Lung microvascular endothelial cell (primary cell): ENCODE results near the gene R3HDML. TPM values are rescaled to one million over a fixed set of nuclear protein-coding genes. Genes with fewer than 3 reads are reported as not detected.

Source experiments
- DNase-seq, 2 donors: peaks; one replicate each; pipeline versions ENCODE4 v3.0.0 to v3.0.0-alpha.2; 2010; ENCODE audit warnings: low read depth in 2 of 2
- total RNA-seq: library from RNA; depleted of rRNA; stranded (reverse); fragments of >200 nt; gene quantifications from 2 replicates; pipeline ENCODE4 v1.2.1, GENCODE V29; 2014

Gene R3HDML
- total RNA-seq, 1 donor from 2014 or later = not detected

DNA sequence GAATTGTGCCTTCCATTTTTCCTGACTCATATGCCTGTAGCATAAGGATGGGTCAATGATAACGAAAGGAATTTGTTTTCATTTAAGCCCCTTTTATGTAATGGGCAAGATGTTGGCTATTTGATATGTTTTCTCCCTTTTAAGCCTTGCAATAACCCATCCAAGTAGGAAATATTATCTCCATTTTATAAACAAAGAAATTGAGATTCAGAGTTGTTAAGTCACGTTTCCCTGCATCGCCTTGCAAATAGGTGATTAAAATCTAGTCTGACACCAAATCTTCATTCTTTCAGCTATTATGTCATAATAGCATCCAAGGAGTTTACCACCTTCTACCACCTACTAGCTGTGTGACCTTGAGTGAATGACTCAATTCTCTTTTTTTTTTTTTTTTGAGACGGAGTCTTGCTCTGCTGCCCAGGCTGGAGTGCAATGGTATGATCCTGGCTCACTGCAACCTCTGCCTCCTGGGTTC, 25.7 kb downstream of the R3HDML start:
- DNase-seq = no peak

DNA sequence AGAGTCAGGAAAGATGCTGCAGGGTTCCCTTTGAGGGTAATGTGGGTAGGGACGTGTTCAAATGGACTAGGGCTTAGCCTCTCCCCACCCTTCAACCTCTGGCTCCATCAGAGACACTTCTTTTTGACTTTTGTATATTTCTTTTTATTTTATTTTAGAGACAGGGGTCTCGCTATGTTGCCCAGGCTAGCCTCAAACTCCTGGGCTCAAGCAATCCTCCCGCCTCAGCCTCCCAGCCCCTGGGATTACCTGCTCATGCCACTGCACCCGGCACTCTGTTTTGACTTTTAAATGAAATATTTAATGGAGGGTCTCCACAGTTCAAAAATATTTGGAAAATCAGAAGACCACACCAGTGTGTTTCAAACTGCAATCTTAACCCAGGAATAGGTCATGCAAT, 27.2 kb downstream of the R3HDML start:
- no peak for DNase-seq

DNA sequence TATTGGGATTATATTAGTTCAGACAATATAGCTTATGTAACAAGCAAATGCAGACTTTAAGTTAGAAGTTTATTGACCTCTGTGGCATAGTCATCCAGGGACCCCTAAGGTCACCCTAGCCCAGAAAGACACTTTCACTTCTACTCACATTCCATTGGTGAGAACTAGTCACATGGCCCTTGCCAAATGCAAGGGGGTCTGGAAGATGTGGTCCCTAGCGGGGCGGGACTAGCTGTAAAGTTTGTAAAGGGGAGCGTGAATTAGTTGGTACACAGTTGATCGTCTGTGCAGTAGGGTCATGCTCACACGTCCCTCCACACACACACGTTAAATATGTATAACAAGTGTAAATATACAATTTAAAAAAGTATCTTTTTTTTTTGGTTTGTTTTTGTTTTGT, 27.9 kb downstream of the R3HDML start:
- DNase-seq = no peak

DNA sequence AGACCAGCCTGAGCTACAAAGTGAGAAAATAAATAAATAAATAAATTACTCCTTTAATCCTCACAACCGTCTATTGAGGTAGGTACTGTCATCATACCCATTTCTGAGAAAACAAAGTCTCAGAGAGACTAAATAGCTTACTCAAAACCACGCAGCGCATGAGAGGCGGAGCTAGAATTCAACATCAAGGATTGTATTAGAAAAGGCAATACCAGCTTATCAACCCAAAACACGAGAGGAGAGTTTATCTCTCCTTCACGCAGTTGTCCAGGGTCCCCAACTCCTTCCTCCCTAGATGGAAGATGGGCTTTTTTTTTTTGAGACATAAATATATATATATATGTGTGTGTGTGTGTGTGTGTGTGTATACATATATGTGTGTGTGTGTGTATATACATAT, 30.9 kb downstream of the R3HDML start:
- DNase-seq = no peak

DNA sequence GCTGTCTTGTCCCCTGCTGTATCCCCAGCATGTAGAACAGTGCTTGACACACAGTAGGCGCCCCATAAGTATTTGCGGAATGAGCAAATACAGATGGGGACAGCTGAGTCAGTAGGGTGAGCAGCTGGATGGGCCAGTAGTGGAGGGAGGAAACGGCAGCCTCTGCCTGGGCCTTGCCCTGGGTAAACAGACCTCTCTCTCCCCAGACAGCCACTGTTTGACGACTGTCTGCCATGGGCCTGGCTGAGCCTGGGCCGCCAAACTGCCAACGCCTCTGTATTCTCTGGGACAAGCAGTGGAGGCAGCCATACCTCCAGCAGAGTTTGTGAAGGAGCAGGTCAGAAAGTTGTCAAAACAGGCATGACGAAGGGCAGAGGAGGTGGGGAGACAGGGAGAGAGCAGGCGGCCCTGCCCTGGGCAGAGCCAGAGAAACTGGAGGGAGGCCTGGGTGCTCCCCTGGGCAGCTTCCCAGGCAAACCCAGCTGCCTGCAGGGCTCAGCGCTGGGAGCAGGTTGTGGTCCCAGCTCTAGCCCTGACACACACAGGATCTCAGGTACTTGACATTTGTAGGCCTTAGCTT, 33.9 kb downstream of the R3HDML start:
- DNase-seq = no peak

DNA sequence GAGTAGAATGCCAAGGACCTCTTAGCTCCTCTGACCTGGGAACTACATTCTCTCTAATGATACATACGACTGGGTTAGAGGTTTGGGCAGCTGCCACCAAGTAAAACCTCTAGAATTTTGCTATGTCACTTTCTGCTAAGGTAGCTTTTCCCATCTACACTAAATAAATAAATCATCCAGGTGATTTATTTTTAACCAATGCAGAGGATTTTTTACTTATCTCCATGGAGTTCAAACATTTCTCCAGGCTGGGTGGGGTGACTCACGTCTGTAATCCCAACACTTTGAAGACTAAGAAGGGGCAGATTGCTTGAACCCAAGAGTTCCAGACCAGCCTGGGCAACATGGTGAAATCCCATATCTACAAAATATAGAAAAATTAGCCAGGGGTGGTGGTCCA, 45.8 kb downstream of the R3HDML start:
- DNase-seq = no peak

DNA sequence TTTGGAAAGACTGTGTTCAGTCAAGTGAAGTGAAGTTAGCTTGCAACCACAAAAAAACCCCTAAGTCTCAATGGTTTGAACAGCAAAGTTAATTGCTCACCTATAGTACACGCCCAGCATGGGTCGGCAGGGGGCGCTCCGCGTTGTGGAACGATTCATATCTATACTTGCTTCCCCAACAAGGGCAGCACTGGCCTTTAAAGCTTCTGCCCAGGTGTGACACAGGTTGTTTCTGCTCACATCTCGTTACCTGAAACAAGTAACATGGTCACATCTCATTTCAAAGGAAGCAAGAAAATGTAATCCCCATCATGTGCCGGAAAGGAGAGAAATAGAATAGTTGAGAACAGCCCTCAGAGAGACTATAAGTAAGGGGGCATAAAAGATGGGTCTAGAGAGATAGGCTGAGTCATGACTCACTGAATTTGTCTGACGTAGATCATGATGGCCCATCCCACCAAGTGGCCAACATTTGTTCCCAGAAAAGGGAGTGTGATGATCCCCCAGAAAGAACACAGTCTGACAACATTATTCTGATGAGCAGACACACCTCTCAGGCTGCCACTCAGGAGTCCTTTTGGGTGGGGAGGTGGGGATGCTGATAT, 47.7 kb downstream of the R3HDML start:
- peak; percentile 60 to 74 for DNase-seq

DNA sequence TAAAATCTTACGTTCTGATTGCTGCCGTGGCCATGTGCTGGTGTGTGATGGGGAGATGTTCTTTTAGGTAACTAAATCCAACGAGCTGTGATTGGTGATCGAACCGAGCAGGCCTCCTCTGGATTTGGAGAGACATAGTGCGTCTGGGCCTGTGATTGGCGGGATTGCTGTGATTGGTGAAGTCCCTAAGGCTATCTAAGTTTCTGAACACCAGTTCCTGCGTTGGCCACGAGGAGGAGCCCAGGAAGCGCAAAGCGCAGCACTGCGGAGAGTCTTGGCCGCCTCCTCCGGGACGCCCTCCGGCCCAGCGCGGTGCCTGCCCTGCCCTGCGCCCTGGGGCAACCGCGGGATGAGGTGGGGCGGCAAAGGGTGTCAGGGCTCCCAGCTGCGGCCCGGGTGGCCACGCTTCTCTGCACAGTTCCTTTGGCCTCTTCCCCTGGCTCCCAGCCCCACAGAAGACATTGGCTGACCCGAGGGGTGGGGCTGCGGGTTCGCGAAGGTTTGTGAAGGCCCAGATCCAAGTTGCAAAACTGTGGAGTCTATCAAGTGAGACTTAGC, 51.7 kb downstream of the R3HDML start:
- peak; percentile 64 to 68 for DNase-seq

DNA sequence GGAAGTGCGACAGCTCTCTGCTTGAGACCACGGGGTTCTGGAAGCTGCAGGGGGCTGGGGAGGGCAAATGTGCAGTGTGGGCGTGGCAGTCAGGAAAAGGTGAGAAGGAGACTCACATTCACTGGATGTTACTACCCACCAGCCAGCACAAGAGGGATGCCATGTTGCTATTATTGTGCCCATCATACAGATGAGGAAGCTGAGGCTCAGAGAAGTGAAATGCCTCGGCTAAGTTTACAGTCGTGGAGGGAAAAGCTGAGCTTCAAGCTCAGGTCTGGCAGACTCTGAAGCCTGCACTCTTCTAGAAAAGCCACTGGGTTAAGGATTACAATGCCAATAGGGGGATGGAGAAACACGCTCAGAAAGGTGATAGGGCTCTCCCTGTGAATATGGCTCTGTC, 53.0 kb downstream of the R3HDML start:
- no peak for DNase-seq

DNA sequence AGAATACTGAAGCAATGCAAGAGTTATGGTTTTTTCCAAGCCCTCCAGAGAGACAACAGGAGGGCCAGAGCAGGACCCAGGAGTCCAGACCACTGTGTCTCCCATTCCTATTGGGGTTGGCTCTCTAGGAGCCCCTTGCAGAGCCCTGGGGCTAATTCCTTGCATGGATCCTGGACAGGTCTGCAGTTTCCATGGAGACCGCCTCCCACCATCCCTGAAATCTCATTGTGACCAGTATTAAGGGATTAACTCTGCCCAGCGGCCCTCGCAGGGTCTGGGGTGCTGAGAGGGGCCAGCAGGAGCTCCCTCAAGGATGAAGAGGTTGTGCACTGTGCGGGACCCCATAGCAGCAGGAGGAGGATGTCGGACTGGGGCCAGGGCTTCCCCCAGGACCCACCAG, 53.4 kb downstream of the R3HDML start:
- DNase-seq = no peak

DNA sequence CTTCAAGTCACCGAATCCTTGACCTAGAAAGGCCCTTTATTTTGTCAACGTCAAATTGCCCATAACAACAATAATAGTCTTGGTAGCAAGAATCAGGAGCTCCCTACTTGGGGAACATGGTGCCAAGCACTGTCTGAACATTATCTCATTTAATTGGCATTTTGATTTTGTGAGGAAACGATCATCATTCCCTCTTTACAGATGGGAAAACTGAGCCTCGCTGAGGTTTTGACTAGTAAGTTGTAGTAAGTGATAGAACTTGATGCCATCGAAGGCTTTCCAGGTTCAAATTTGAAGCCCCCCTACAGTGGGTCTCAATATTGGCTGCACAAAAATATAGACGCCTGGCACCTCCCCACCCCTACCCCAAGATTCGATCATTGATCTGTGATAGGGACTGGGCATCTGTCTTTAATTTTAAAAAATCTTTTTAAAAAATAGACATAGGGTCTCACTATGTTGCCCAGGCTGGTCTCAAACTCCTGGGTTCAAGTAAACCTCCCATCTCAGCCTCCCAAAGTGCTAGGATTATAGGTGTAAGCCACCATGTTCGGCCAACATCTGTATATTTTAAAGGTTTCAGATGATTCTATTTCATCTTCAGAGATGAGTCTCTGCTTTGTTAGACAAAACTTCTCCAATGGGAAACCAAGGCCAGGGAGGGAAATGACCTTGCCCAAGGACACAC, 55.4 kb downstream of the R3HDML start:
- DNase-seq = no peak

DNA sequence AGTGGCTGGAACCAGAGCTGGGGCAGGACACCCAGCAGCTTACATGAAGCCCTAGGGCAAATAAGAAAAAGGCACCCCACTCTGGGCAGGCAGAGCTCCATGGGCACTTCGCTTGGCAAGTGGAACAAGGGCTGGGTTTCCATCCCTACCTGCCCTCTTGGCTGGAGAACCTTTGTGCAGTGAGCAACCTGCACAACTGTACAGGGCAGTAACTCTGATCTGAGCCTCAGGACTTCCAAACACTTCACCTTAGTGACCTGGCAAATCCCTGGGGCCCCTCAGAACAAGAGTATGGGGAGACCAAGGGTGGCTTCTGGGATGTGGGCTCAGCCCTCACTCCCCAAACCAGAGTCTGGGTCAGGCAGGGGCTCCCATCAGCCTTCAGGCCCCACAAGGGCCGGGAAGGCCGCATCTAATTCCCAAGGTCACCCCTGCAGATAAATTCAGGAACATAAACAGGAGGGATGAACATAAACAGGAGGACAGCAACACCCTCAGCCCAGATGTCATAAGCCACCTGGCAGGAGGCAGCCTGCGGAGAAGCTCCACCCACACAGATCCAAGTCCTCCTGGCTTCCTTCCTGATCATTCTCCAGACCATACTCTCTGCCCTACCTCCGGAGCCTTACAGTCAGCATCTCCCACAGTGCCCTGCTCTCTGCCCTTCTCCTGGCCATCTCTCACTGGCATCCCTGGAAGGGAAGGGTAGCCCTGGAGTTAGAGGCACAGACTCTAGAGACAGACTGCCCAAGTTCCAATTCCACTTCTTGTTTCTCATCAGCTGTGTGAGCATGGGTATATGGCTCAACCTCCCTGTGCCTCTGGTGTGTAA, 56.1 kb downstream of the R3HDML start:
- no peak for DNase-seq

DNA sequence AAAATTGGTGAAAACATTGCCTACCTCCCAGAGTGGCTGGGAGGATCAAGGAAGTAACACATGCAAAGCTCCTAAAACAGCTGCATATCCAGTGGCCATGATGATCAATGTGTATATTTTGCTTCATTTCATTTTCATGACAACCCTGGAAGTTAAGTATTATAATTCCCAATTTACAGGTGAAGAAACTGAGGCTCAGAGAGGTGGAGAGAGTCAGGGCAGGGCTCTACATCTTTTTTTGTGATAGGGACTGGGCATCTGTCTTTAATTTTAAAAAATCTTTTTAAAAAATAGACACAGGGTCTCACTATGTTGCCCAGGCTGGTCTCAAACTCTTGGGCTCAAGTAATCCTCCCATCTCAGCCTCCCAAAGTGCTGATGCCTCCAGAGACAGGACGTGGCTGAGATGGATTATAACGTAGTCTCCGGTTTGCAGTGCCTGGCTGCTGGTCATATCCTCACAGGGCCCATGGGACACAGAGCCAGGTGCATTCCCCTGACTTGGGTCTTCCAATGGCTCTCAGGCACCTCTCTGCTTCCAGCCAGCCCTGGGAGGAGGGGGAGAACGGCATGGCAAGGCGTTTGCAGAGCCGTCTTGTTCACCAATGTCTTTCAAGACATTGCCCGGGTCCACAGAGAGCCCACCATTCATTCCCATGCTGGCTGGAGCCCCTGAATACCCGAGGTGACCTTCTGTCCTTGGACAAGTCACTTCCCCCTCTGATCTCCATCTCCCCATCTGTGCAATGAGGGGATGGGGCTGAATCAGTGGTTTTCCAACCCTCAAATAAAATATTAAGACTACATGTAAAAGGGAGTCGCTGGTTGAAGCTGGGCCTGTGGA, 57.0 kb downstream of the R3HDML start:
- DNase-seq = no peak

DNA sequence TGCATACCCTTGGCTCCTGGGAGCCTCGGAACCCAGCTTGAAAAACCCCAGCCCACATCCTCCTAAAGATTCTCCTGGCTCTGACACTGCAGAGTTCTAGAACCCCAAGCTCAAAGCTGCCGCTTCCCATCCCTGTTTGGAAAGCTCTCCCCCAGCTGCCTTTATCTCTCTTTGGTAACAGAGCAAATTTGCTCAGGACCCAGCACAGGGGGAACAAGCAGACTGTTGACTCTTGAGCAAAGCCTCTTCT, 57.5 kb downstream of the R3HDML start:
- no peak for DNase-seq

DNA sequence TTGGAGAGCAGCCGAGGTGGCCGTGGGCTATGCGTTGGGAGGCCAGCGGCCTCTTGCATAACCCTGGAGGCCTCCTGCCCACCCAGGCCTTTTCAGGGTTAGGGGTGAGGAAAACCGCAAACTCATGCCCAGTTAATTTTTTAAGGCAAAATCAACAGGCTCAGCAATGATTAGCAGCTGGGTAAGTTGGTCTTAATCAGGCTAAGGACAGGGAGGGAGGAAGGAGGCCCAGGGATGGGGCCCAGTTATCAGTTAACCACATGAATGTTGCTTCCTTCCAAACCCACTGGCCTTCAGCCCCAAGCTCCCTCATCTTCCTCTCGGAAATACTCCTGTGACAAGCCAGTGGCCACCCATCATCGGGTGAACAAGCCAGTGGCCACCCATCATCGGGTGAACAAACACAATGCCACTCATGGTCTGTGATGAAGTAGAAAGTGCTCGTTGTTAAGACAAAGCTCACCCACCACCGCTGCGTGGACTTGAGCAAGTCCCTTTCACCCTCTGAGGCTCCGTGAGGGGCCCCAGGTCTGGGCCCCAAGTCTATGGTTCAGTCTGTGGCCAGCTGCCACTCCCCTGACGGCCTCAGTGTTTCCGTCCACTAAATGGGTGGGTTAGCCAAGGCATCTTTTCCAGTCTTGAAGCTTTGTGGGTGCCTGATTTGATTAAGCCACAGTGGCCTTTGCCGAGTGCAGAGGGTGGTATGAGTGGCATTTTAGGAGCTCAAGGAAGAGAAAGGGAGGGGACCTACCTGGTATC, 58.0 kb downstream of the R3HDML start:
- DNase-seq = no peak

DNA sequence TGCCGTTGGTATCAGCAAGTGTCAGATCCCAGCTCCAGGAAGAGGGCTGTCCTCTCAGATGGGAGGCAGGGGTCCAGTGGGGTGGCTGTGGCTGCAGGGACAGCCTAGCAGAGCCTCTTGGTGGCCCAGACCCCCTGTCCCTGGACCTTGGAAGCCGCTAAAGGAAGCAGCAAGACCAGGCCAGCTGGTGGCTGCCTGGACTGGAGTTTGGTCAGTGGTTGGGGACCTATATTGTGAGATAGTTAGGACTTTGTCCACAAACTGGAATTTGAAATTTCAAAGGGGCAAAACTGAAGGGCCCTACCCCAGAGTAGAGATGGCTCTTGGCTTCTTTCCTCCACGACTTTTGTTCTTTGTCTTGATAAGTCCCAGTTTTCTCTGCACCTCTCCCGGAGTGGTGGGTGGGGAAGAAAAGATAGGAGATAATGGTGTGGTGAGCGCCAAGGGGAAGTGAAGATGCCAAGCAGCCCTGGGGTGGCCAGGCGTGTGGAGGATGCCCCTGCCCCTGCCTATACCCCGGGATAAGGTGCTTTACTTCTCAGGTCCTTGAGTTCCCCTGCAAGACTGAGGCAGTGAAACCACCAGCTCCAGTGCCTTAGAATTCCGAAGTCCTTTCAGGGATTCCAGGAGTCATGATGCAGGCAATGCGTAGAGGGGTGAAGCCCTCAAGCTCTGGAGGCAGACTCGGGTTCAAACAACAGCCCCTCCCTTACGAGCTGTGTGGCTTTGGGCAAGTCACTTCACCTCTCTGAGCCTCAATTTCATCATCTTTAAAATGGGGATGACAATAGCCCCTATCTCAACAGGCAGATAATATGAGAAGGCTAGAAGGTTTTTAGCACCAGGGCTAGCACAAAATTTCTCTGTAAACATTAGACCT, 58.9 kb downstream of the R3HDML start:
- no peak for DNase-seq

DNA sequence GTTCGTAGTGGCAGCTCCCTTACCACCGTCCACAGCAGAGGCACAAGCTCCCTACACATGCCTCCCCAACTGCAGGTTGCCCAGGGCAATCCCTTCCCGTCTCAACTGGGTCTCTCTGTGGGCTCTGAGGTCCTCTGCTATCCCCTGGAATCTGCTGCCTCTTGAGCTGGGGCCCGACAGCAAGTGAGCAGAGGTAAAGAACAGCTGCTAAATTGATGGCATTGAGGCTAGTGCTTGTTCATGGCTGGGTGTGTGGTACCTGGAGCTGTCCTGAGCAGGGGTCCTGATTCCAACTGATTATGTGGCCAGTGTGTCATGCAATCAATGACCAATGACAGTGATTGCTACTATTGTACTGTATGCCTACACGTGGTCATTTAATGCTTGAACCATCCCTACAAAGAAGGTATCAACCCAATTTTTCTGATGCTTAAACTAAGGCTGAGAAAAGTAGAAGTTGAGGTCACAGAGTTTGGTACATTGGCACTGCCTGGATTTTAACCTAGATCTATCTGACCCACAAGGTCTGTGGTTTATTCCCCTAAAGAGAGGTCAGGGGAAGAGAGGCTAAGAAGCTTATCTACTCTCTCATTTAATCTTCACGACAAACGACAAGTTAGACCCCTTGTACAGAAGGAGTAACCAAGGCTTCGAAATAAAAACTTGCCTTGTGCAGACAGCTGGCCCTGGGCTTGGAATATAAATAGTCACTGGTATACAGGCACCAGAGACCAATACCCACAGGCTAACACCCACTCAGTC, 59.7 kb downstream of the R3HDML start:
- DNase-seq = no peak

DNA sequence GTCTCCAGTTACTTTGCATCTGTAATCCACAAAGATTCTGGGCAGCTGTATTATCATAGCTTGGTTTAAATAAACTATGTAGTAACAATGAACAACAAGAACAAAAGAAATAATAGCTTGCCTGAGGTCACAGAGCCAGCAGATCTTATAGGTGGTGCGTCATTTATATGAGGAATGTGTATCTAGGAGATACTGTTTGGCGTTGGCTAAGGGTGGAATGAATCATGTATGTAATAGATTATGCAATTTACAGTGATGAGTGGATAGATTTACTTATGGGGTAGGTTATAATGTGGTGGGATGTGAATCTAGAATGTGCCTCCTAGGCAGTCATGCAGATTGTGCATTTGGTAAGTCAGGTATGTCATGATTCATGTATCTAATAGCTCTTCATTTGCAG, 61.5 kb downstream of the R3HDML start:
- no peak for DNase-seq

DNA sequence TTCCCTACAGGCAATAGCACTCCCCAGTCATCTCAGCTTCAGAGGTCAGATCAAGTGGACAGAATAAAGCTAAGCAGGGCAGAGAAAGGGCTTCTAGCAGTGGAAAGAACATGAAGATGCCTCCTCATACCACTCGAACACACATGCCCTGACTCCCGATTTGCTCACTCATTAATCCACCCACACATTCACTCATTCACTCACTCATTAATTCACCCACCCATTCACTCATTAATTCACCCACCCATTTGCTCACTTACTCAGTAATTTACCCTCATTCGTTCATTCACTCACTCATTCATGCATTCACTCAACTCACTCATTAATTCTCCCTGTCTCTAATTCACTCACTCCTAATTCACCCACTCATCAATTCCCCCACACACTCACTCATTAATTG, 62.6 kb downstream of the R3HDML start:
- DNase-seq = no peak
